PC-9 (cell line): ENCODE results near the gene MYH6. TPM values are rescaled to one million over a fixed set of nuclear protein-coding genes. Genes with fewer than 3 reads are reported as not detected.

ENCODE experiments used
- BruUV-seq: library from RNA; stranded (reverse); fragments of 400-500 nt; replicated peaks from 2 replicates; lab custom pipeline; 2021; lab: Mats Ljungman, UMichigan
- CTCF ChIA-PET: fragments of 300-600 bp; sonication (Branson Sonifier 250); formaldehyde crosslinking; loops from one replicate; lab custom pipeline; 2022; ENCODE audit warnings: antibody characterized with exemption; lab: Charles Lee
- POLR2A ChIA-PET: fragments of 300-600 bp; sonication (Branson Sonifier 250); formaldehyde crosslinking; loops from one replicate; lab custom pipeline; 2022; ENCODE audit warnings: antibody characterized with exemption; ENCODE audit not compliant: unreplicated experiment; lab: Charles Lee
- DNase-seq, 2 experiments: peaks; one replicate each; pipeline versions ENCODE4 v3.0.0 to v3.0.0-alpha.2; 2015 to 2022; ENCODE audit warnings: mixed read lengths in 1 of 2
- H2AFZ ChIP-seq: fragments of 200-600 bp; sonication (generic); 2 replicates; pipeline ENCODE4 v1.8.1; 2017; ENCODE audit warnings: antibody characterized with exemption
- H3F3A ChIP-seq: fragments of 200-600 bp; sonication (generic); 2 replicates; pipeline ENCODE4 v1.8.1; 2017; ENCODE audit warnings: antibody characterized with exemption, mild to moderate bottlenecking, low read depth; ENCODE audit not compliant: insufficient read depth
- H3K27ac ChIP-seq: fragments of 200-600 bp; sonication (generic); 2 replicates; pipeline ENCODE4 v1.6.1; 2016; ENCODE audit warnings: mixed run types
- H3K27me3 ChIP-seq: fragments of 200-600 bp; sonication (generic); 2 replicates; pipeline ENCODE4 v1.6.1; 2016; ENCODE audit warnings: low read depth, mixed run types; ENCODE audit not compliant: insufficient read depth
- H3K36me3 ChIP-seq: fragments of 200-600 bp; sonication (generic); 2 replicates; pipeline ENCODE4 v1.6.1; 2016; ENCODE audit warnings: low read depth, mixed run types
- H3K4me1 ChIP-seq: fragments of 200-600 bp; sonication (generic); replicated peaks from 2 replicates; pipeline ENCODE4 v1.6.1; 2016; ENCODE audit warnings: mixed run types; ENCODE audit not compliant: insufficient read depth
- H3K4me2 ChIP-seq: fragments of 200-600 bp; sonication (generic); 2 replicates; pipeline ENCODE4 v1.6.1; 2017; ENCODE audit warnings: mixed run types
- H3K4me3 ChIP-seq: fragments of 200-600 bp; sonication (generic); 2 replicates; pipeline ENCODE4 v1.6.1; 2016; ENCODE audit warnings: mixed run types
- H3K79me2 ChIP-seq: fragments of 200-600 bp; sonication (generic); 2 replicates; pipeline ENCODE4 v1.6.1; 2017; ENCODE audit warnings: low read depth, mixed run types
- H3K9me2 ChIP-seq: fragments of 200-600 bp; sonication (generic); 2 replicates; pipeline ENCODE4 v1.8.1; 2017; ENCODE audit warnings: mild to moderate bottlenecking; ENCODE audit not compliant: insufficient read depth
- H3K9me3 ChIP-seq: fragments of 200-600 bp; sonication (generic); 2 replicates; pipeline ENCODE4 v1.8.1; 2016; ENCODE audit warnings: low read depth; ENCODE audit not compliant: insufficient read depth
- H4K20me1 ChIP-seq: fragments of 200-600 bp; sonication (generic); 2 replicates; pipeline ENCODE4 v1.8.1; 2017; ENCODE audit not compliant: insufficient read depth
- CTCF ChIP-seq: fragments of 200-600 bp; sonication (generic); conservative IDR thresholded peaks from 2 replicates; pipeline ENCODE4 v1.6.1; 2017; ENCODE audit warnings: mixed run types, antibody characterized with exemption, mild to moderate bottlenecking, moderate library complexity
- EZH2 ChIP-seq: fragments of 200-600 bp; sonication (generic); IDR thresholded peaks from 2 replicates; pipeline ENCODE4 v1.8.0; 2017; ENCODE audit warnings: antibody characterized with exemption, low read depth
- intact Hi-C: fragments of 100-400 bp; cut with micrococcal nuclease; formaldehyde crosslinking; loops from one replicate; pipeline ENCODE4 v1.10.0; 2022; ENCODE audit not compliant: unreplicated experiment
- total RNA-seq: library from RNA; stranded (reverse); gene quantifications from 2 replicates; pipeline ENCODE4 v1.2.3, GENCODE V29; 2021

MYH6 gene
- total RNA-seq, 1 experiment from 2014 or later = not detected

GRCh38 chr14:23414254-23414653 is 6.2 kb upstream of the MYH6 start:
- Histone ChIP-seq H3K4me3 (no peak overlapping the region), H3K9me3 (no peaks in the 10 kb centered on the region), H2AFZ (no peak overlapping the region), H3K36me3 (no peaks in the 10 kb centered on the region), H3K27ac (no peak overlapping the region), H3K79me2 (no peaks in the 10 kb centered on the region), H3K4me2 (no peak overlapping the region), H3F3A (no peaks in the 10 kb centered on the region), H3K9me2 (no peaks in the 10 kb centered on the region), H3K27me3 (peaks cover 75% of the 10 kb centered on the region), H3K4me1 (no peaks in the 10 kb centered on the region), H4K20me1 (no peaks in the 10 kb centered on the region)
- POLR2A ChIA-PET = no interaction called here
- CTCF ChIA-PET = no interaction called here
- no TSS peak for BruUV-seq
- TF ChIP-seq CTCF = no peak
- TF ChIP-seq EZH2 = no peak
- intact Hi-C loops = no loop called here
- no peak for DNase-seq

- H3K9me3 ChIP-seq = no peaks in the 10 kb centered on the region
- H4K20me1 ChIP-seq = no peaks in the 10 kb centered on the region
- ChIA-PET CTCF (no interaction called here), POLR2A (interaction anchor here (0.6 kb wide), 1 partner anchor 1150 kb away, joined by 7 read pairs; no protein-coding TSS in a partner anchor)
- no peak overlapping the region for H3K4me3 ChIP-seq
- H3K9me2 ChIP-seq = no peaks in the 10 kb centered on the region
- peaks cover 75% of the 10 kb centered on the region for H3K27me3 ChIP-seq
- H2AFZ ChIP-seq = no peak overlapping the region
- DNase-seq = no peak
- H3F3A ChIP-seq = no peaks in the 10 kb centered on the region
- no peak overlapping the region for H3K4me2 ChIP-seq
- H3K79me2 ChIP-seq = no peaks in the 10 kb centered on the region
- intact Hi-C loops = no loop called here
- no TSS peak for BruUV-seq
- no peaks in the 10 kb centered on the region for H3K36me3 ChIP-seq
- no peak overlapping the region for H3K27ac ChIP-seq
- no peak for TF ChIP-seq EZH2
- TF ChIP-seq CTCF = no peak
- H3K4me1 ChIP-seq = no peaks in the 10 kb centered on the region
Measured at GRCh38 chr14:23413681-23414080, 5.6 kb upstream of the MYH6 start.

- Histone ChIP-seq H3K4me3 (no peak overlapping the region), H3K9me2 (no peaks in the 10 kb centered on the region), H4K20me1 (no peaks in the 10 kb centered on the region), H3K4me1 (no peaks in the 10 kb centered on the region), H3K27me3 (peaks cover 75% of the 10 kb centered on the region), H3K79me2 (no peaks in the 10 kb centered on the region), H2AFZ (no peak overlapping the region), H3K27ac (no peak overlapping the region), H3K36me3 (no peaks in the 10 kb centered on the region), H3K4me2 (no peak overlapping the region), H3K9me3 (no peaks in the 10 kb centered on the region), H3F3A (no peaks in the 10 kb centered on the region)
- DNase-seq = no peak
- no TSS peak for BruUV-seq
- CTCF ChIA-PET = no interaction called here
- TF ChIP-seq CTCF (no peak), EZH2 (no peak)
- POLR2A ChIA-PET = no interaction called here
- intact Hi-C loops = no loop called here
Measured at GRCh38 chr14:23411563-23412525, 3.8 kb upstream of the MYH6 start.
